ENCODE data around the gene SCNN1B. TPM values are rescaled to one million over a fixed set of nuclear protein-coding genes. Genes with fewer than 3 reads are reported as not detected.
"Not testable (repeated sequence)": the region's sequence is repeated elsewhere in the genome, so short reads cannot be mapped to it uniquely, and the experiment has no call there.

Gene SCNN1B
- total RNA-seq, 2 experiments from 2014 or later: not detected

- CTCF ChIA-PET: no interaction called here
- intact Hi-C loops (cut with DNase I, micrococcal nuclease): no loop called here
- Mint-ChIP-seq H3K9me3 (no peaks in the 10 kb centered on the region), H3K36me3 (ENCODE audit: low read depth) (peaks cover 93% of the 10 kb centered on the region), H3K27me3 (no peaks in the 10 kb centered on the region), H3K27ac (no peak overlapping the region), H3K4me1 (ENCODE audit: low read depth) (no peaks in the 10 kb centered on the region), H3K4me3 (no peak overlapping the region)
- no peak overlapping the region for H3K4me3 ChIP-seq (ENCODE audit: low read length)
- no peaks in the 10 kb centered on the region for H3K9me3 ChIP-seq (ENCODE audit: control insufficient read depth in 1 of 2, insufficient read depth in 1 of 2, low read length in 2 of 2)
- H3K27me3 ChIP-seq (ENCODE audit: control insufficient read depth in 1 of 2, insufficient read depth in 2 of 2, low read length in 2 of 2): no peaks in the 10 kb centered on the region
- DNase-seq (no peak), ATAC-seq (ENCODE audit: poor library complexity) (no peak)
- peaks cover 79% of the 10 kb centered on the region for H3K36me3 ChIP-seq (ENCODE audit: insufficient read depth, low read length)
- no peaks in the 10 kb centered on the region for H3K4me1 ChIP-seq (ENCODE audit: insufficient read depth, low read length)
- POLR2A ChIA-PET: no interaction called here
- H3K27ac ChIP-seq (ENCODE audit: low read depth in 1 of 2, low read length in 2 of 2): no peak overlapping the region
- TF ChIP-seq CTCF (IDR thresholded peaks at IDR 0.05): no peak
Observed at GRCh38 chr16:23395732-23396131, 93.6 kb downstream of the SCNN1B start.

GRCh38 chr16:23397464-23397863 lies 95.4 kb downstream of the SCNN1B start:
- peaks cover 89% of the 10 kb centered on the region for H3K36me3 Mint-ChIP-seq (ENCODE audit: low read depth)
- POLR2A ChIA-PET: no interaction called here
- ATAC-seq (ENCODE audit: poor library complexity): no peak
- H3K4me3 ChIP-seq (ENCODE audit: low read length): no peak overlapping the region
- H3K27ac Mint-ChIP-seq: no peak overlapping the region
- H3K36me3 ChIP-seq (ENCODE audit: insufficient read depth, low read length): peaks cover 75% of the 10 kb centered on the region
- H3K27me3 Mint-ChIP-seq: no peaks in the 10 kb centered on the region
- H3K9me3 Mint-ChIP-seq: no peaks in the 10 kb centered on the region
- no peak overlapping the region for H3K27ac ChIP-seq (ENCODE audit: low read depth in 1 of 2, low read length in 2 of 2)
- TF ChIP-seq CTCF (IDR thresholded peaks at IDR 0.05): no peak
- H3K4me1 Mint-ChIP-seq (ENCODE audit: low read depth): no peaks in the 10 kb centered on the region
- H3K4me1 ChIP-seq (ENCODE audit: insufficient read depth, low read length): no peaks in the 10 kb centered on the region
- H3K27me3 ChIP-seq (ENCODE audit: control insufficient read depth in 1 of 2, insufficient read depth in 2 of 2, low read length in 2 of 2): no peaks in the 10 kb centered on the region
- no peak for DNase-seq
- CTCF ChIA-PET: no interaction called here
- no peak overlapping the region for H3K4me3 Mint-ChIP-seq
- intact Hi-C loops (cut with DNase I, micrococcal nuclease): no loop called here
- no peaks in the 10 kb centered on the region for H3K9me3 ChIP-seq (ENCODE audit: control insufficient read depth in 1 of 2, insufficient read depth in 1 of 2, low read length in 2 of 2)

GRCh38 chr16:23398987-23399805 lies 97.1 kb downstream of the SCNN1B start:
- no peak overlapping the region for H3K4me3 ChIP-seq (ENCODE audit: low read length)
- no peak overlapping the region for H3K4me3 Mint-ChIP-seq
- H3K9me3 Mint-ChIP-seq: no peaks in the 10 kb centered on the region
- peaks cover 90% of the 10 kb centered on the region for H3K36me3 Mint-ChIP-seq (ENCODE audit: low read depth)
- peaks cover 80% of the 10 kb centered on the region for H3K36me3 ChIP-seq (ENCODE audit: insufficient read depth, low read length)
- no peaks in the 10 kb centered on the region for H3K27me3 ChIP-seq (ENCODE audit: control insufficient read depth in 1 of 2, insufficient read depth in 2 of 2, low read length in 2 of 2)
- H3K4me1 Mint-ChIP-seq (ENCODE audit: low read depth): no peaks in the 10 kb centered on the region
- no peak overlapping the region for H3K27ac Mint-ChIP-seq
- H3K4me1 ChIP-seq (ENCODE audit: insufficient read depth, low read length): no peaks in the 10 kb centered on the region
- POLR2A ChIA-PET: no interaction called here
- H3K9me3 ChIP-seq (ENCODE audit: control insufficient read depth in 1 of 2, insufficient read depth in 1 of 2, low read length in 2 of 2): no peaks in the 10 kb centered on the region
- TF ChIP-seq CTCF (IDR thresholded peaks at IDR 0.05): no peak
- intact Hi-C loops (cut with DNase I, micrococcal nuclease): no loop called here
- no peaks in the 10 kb centered on the region for H3K27me3 Mint-ChIP-seq
- DNase-seq (no peak), ATAC-seq (ENCODE audit: poor library complexity) (no peak)
- CTCF ChIA-PET: no interaction called here
- no peak overlapping the region for H3K27ac ChIP-seq (ENCODE audit: low read depth in 1 of 2, low read length in 2 of 2)

GRCh38 chr16:23400447-23400846 lies 98.3 kb downstream of the SCNN1B start:
- H3K27me3 ChIP-seq (ENCODE audit: control insufficient read depth in 1 of 2, insufficient read depth in 2 of 2, low read length in 2 of 2); H3K9me3 Mint-ChIP-seq; H3K4me1 Mint-ChIP-seq (ENCODE audit: low read depth); POLR2A ChIA-PET; CTCF ChIA-PET; H3K4me3 Mint-ChIP-seq; H3K4me3 ChIP-seq (ENCODE audit: low read length); intact Hi-C loops (cut with DNase I, micrococcal nuclease); DNase-seq; H3K4me1 ChIP-seq (ENCODE audit: insufficient read depth, low read length); H3K27me3 Mint-ChIP-seq; H3K27ac Mint-ChIP-seq; ATAC-seq (ENCODE audit: poor library complexity); H3K27ac ChIP-seq (ENCODE audit: low read depth in 1 of 2, low read length in 2 of 2); H3K9me3 ChIP-seq (ENCODE audit: control insufficient read depth in 1 of 2, insufficient read depth in 1 of 2, low read length in 2 of 2): not testable (repeated sequence)
- H3K36me3 ChIP-seq (ENCODE audit: insufficient read depth, low read length): peaks cover 85% of the 10 kb centered on the region
- H3K36me3 Mint-ChIP-seq (ENCODE audit: low read depth): peaks cover 92% of the 10 kb centered on the region
